Prostate gland (tissue), 2 donors: Measurements from ENCODE around the gene TUBB1.

Source experiments
- POLR2A ChIP-seq: fragments of 450-650 bp; IDR thresholded peaks from one replicate; pipeline ENCODE4 v1.6.1; 2016; ENCODE audit warnings: antibody characterized with exemption, mild to moderate bottlenecking
- POLR2AphosphoS5 ChIP-seq: sonication (generic); formaldehyde crosslinking; IDR thresholded peaks from one replicate; pipeline ENCODE4 v1.6.1; 2017; ENCODE audit warnings: antibody characterized with exemption
- TF ChIP-seq, protein P1 (sequence below), 4 experiments: fragments of 200-600 bp in 2 of 4; fragments of 450-650 bp in 2 of 4; sonication (generic) in 2 of 4; IDR thresholded peaks; 1 replicate in 3 of 4; 2 replicates in 1 of 4; pipeline ENCODE4 v1.5.1; 2016 to 2019; ENCODE audit warnings: antibody characterized with exemption in 4 of 4, mild to moderate bottlenecking in 2 of 4, moderate library complexity in 2 of 4

GRCh38 chr20:58985656-58986055 lies 33.6 kb upstream of the TUBB1 start:
- TF ChIP-seq POLR2A: no peak
- TF ChIP-seq, protein P1, sequence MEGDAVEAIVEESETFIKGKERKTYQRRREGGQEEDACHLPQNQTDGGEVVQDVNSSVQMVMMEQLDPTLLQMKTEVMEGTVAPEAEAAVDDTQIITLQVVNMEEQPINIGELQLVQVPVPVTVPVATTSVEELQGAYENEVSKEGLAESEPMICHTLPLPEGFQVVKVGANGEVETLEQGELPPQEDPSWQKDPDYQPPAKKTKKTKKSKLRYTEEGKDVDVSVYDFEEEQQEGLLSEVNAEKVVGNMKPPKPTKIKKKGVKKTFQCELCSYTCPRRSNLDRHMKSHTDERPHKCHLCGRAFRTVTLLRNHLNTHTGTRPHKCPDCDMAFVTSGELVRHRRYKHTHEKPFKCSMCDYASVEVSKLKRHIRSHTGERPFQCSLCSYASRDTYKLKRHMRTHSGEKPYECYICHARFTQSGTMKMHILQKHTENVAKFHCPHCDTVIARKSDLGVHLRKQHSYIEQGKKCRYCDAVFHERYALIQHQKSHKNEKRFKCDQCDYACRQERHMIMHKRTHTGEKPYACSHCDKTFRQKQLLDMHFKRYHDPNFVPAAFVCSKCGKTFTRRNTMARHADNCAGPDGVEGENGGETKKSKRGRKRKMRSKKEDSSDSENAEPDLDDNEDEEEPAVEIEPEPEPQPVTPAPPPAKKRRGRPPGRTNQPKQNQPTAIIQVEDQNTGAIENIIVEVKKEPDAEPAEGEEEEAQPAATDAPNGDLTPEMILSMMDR (IDR thresholded peaks at IDR 0.05): no peak
- no peak for TF ChIP-seq POLR2AphosphoS5
